HCT116 (cell line): ENCODE results near the gene RTF2. TPM values are rescaled to one million over a fixed set of nuclear protein-coding genes. Genes with fewer than 3 reads are reported as not detected.
"Not testable (repeated sequence)": the region's sequence is repeated elsewhere in the genome, so short reads cannot be mapped to it uniquely, and the experiment has no call there.

Source experiments
- ATAC-seq: fragments of 200-7000 bp; cut with Tn5 transposase; 2 replicates; pipeline ENCODE4 v1.9.1; 2020; ENCODE audit warnings: mild to moderate bottlenecking, moderate library complexity
- BruUV-seq: library from RNA; stranded (reverse); fragments of 400-500 nt; replicated peaks from 2 replicates; lab custom pipeline; 2021; lab: Mats Ljungman, UMichigan
- CTCF ChIA-PET: fragments of 300-600 bp; sonication (Branson Sonifier 250); formaldehyde crosslinking; loops from one replicate; lab custom pipeline; 2021; ENCODE audit warnings: antibody characterized with exemption; lab: Charles Lee
- POLR2A ChIA-PET: fragments of 300-600, 350-600 bp; sonication (Branson Sonifier 250); formaldehyde crosslinking; loops from one replicate; lab custom pipeline; 2021; ENCODE audit warnings: antibody characterized with exemption; lab: Charles Lee
- RAD21 ChIA-PET, 2 experiments: fragments of 300-600 bp; sonication (Branson Sonifier 250); formaldehyde crosslinking; loops; one replicate each; lab custom pipeline; 2023; ENCODE audit warnings: low total read pairs in 2 of 2; ENCODE audit not compliant: uncharacterized antibody in 2 of 2, unreplicated experiment in 2 of 2, low non-redundant PET in 1 of 2; lab: Charles Lee
- DNase-seq: peaks from one replicate; pipeline ENCODE4 v3.0.0-alpha.2; 2010; ENCODE audit warnings: low read depth, low spot score
- H2AFZ ChIP-seq: fragments of 200-600 bp; shearing (Covaris generic), sonication (generic); 2 replicates; pipeline ENCODE4 v1.6.1; 2017; ENCODE audit warnings: low read depth, mixed run types, mixed read lengths, antibody characterized with exemption, low read length; ENCODE audit not compliant: poor library complexity, severe bottlenecking
- H3K27ac ChIP-seq: 2 replicates; pipeline ENCODE4 v1.5.1; 2012; ENCODE audit warnings: low read depth, low read length
- H3K27me3 ChIP-seq: fragments of 200-600 bp; sonication (generic); 2 replicates; pipeline ENCODE4 v1.6.1; 2016; ENCODE audit warnings: mixed run types, low read length, mixed read lengths; ENCODE audit not compliant: insufficient read depth
- H3K36me3 ChIP-seq, 2 experiments: fragments of 200-500 bp in 1 of 2; fragments of 200-600 bp in 1 of 2; sonication (Bioruptor generic) in 1 of 2; sonication (generic) in 1 of 2; 2 replicates each; pipeline versions ENCODE4 v1.5.1 to v1.6.1; 2014 to 2016; ENCODE audit warnings: low read length in 2 of 2, inconsistent platforms in 1 of 2, mixed read lengths in 1 of 2, mixed run types in 1 of 2; ENCODE audit not compliant: insufficient read depth in 2 of 2, control insufficient read depth in 1 of 2
- H3K4me1 ChIP-seq, 2 experiments: fragments of 200-600 bp in 1 of 2; sonication (generic) in 1 of 2; 2 replicates each; pipeline versions ENCODE4 v1.5.1 to v1.6.1; 2012 to 2017; ENCODE audit warnings: low read length in 2 of 2, inconsistent platforms in 1 of 2, mild to moderate bottlenecking in 1 of 2, mixed read lengths in 1 of 2, mixed run types in 1 of 2, moderate library complexity in 1 of 2; ENCODE audit not compliant: insufficient read depth in 2 of 2, control insufficient read depth in 1 of 2
- H3K4me2 ChIP-seq: fragments of 200-600 bp; sonication (generic); 2 replicates; pipeline ENCODE4 v1.6.1; 2017; ENCODE audit warnings: mixed run types, low read length, mixed read lengths
- H3K4me3 ChIP-seq, 2 experiments: fragments of 200-600 bp in 1 of 2; sonication (generic) in 1 of 2; replicated peaks in 1 of 2; 2 replicates each; pipeline ENCODE4 v1.5.1; 2011 to 2016; ENCODE audit warnings: low read length in 2 of 2, control low read depth in 1 of 2, low read depth in 1 of 2, mild to moderate bottlenecking in 1 of 2, mixed read lengths in 1 of 2, mixed run types in 1 of 2
- H3K79me2 ChIP-seq: fragments of 200-600 bp; sonication (generic); 2 replicates; pipeline ENCODE4 v1.6.1; 2017; ENCODE audit warnings: mild to moderate bottlenecking, mixed run types, low read length, moderate library complexity, mixed read lengths; ENCODE audit not compliant: insufficient read depth
- H3K9ac ChIP-seq: fragments of 200-600 bp; sonication (generic); 2 replicates; pipeline ENCODE4 v1.6.1; 2016; ENCODE audit warnings: low read length, mixed read lengths
- H3K9me2 ChIP-seq: fragments of 200-600 bp; sonication (generic), shearing (Covaris generic); 2 replicates; pipeline ENCODE4 v1.6.1; 2017; ENCODE audit warnings: mixed run types, mild to moderate bottlenecking, moderate library complexity; ENCODE audit not compliant: insufficient read depth
- H3K9me3 ChIP-seq, 2 experiments: fragments of 200-500 bp in 1 of 2; fragments of 200-600 bp in 1 of 2; sonication (Bioruptor generic) in 1 of 2; sonication (generic) in 1 of 2; 2 replicates each; pipeline ENCODE4 v1.6.1; 2014 to 2017; ENCODE audit warnings: low read length in 2 of 2, mixed read lengths in 2 of 2, inconsistent platforms in 1 of 2, low read depth in 1 of 2, mild to moderate bottlenecking in 1 of 2, mixed run types in 1 of 2, moderate library complexity in 1 of 2; ENCODE audit not compliant: control insufficient read depth in 1 of 2, insufficient read depth in 1 of 2
- H4K20me1 ChIP-seq: fragments of 200-600 bp; sonication (generic), shearing (Covaris generic); 2 replicates; pipeline ENCODE4 v1.6.1; 2017; ENCODE audit warnings: mixed run types, mild to moderate bottlenecking, moderate library complexity; ENCODE audit not compliant: insufficient read depth
- EGR1 ChIP-seq: IDR thresholded peaks from 2 replicates; pipeline ENCODE4 v1.6.1; 2012; ENCODE audit warnings: low read depth
- ZNF274 ChIP-seq: fragments of 200-500 bp; sonication (Bioruptor generic); IDR thresholded peaks from 2 replicates; pipeline ENCODE4 v1.6.1; 2014; ENCODE audit warnings: mild to moderate bottlenecking, low read depth, low read length, inconsistent platforms
- intact Hi-C: fragments of 100-400 bp; cut with micrococcal nuclease; formaldehyde crosslinking; loops from 2 replicates; pipeline ENCODE4 v1.10.0; 2022
- total RNA-seq: library from RNA; stranded (reverse); gene quantifications from one replicate; pipeline ENCODE4 v1.2.1, GENCODE V29; 2021; ENCODE audit not compliant: unreplicated experiment
- TF ChIP-seq, protein P1 (sequence below): IDR thresholded peaks from 2 replicates; pipeline ENCODE4 v1.6.1; 2012

Gene RTF2
- total RNA-seq, 1 experiment from 2014 or later = 73.8 TPM

DNA sequence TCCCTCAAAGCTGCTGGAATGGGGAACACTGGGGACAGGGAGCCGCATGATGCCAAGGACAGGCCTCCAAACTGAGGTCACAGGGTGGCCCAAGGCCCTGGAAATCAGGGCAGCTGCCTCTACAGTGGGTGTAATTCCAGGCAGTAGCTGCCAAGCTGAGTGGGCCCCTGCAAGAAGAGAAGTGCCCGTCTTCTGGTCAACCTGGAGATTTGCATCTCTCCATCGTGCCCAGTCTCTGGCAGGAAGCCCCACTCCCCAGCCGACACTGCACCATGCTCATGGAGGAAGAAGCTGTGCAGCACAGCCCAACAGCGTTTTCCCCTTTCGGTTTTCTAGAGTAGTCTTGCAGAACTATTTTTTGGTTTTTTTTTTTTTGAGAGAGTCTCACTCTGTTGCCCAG lies 53.9 kb downstream of the RTF2 start:
- Histone ChIP-seq H3K9me3 (peaks cover 0 to 7% of the 10 kb centered on the region in 2 experiments; a peak in 1 of 4 replicates), H3K9ac (no peak overlapping the region), H3K4me1 (no peaks in the 10 kb centered on the region), H4K20me1 (no peaks in the 10 kb centered on the region), H3K79me2 (no peaks in the 10 kb centered on the region), H3K4me3 (no peak overlapping the region), H3K27me3 (no peaks in the 10 kb centered on the region), H2AFZ (no peak overlapping the region), H3K4me2 (no peak overlapping the region), H3K36me3 (peaks cover 12 to 16% of the 10 kb centered on the region in 2 experiments; a peak in 3 of 4 replicates), H3K27ac (no peak overlapping the region), H3K9me2 (no peaks in the 10 kb centered on the region)
- no peak for ATAC-seq
- ChIA-PET RAD21 (no interaction called here), POLR2A (no interaction called here), CTCF (no interaction called here)
- TF ChIP-seq EGR1 (no peak), ZNF274 (no peak)
- TF ChIP-seq, protein P1, sequence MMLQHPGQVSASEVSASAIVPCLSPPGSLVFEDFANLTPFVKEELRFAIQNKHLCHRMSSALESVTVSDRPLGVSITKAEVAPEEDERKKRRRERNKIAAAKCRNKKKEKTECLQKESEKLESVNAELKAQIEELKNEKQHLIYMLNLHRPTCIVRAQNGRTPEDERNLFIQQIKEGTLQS = no peak
- DNase-seq = no peak
- intact Hi-C loops = no loop called here
- no TSS peak for BruUV-seq

DNA sequence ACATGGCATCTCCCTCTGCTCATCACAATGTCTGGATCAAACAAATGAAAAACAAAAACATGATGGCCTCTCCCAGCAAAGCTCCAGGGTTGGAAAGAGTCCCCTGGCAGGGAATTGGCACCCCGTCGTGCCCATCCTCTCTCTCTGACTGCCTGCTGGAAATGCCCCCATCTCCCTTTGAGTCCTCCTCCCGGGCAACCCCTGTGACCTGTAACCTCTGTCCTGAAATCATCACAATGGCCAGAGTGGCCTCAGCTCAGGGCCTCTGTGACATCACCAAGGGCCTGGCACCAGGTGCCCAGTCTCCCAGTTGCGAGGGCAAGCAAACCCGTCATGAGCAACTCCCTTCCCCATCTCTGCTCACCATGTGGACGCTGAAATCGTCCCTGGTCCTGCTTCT lies 56.0 kb downstream of the RTF2 start, which contains the start of gene FAM209A:
Gene FAM209A (plus strand): TSS at position 301 of the 400 bp plus-strand sequence. CDS start 65 bp downstream, at position 366.
- DNase-seq, H3K4me1 ChIP-seq, RAD21 ChIA-PET, POLR2A ChIA-PET, H4K20me1 ChIP-seq, H3K36me3 ChIP-seq, H3K79me2 ChIP-seq, H3K9me3 ChIP-seq, H3K4me2 ChIP-seq, CTCF ChIA-PET, H3K27me3 ChIP-seq, intact Hi-C loops, H3K9me2 ChIP-seq, ATAC-seq, H3K4me3 ChIP-seq, H3K9ac ChIP-seq, BruUV-seq, H3K27ac ChIP-seq, H2AFZ ChIP-seq: not testable (repeated sequence)
